ENCODE measurements around the gene VCPKMT.
"Not testable (repeated sequence)": the region's sequence is repeated elsewhere in the genome, so short reads cannot be mapped to it uniquely, and the experiment has no call there.

DNA sequence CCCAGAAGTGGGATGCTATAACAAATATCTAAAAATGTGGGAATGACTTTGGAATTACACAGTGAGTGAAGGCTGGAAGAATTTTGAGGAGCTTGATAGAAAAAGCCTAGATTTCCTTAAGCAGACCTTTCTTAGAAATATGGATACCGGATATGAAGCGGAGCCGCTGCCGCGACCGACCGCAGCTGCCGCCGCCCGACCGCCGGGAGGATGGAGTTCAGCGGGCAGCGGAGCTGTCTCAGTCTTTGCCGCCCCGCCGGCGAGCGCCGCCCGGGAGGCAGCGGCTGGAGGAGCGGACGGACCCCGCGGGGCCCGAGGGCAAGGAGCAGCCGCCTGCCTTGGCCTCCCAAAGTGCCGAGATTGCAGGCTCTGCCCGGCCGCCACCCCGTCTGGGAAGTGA lies 42.7 kb downstream of the VCPKMT start:
- TF ChIP-seq, protein P1, sequence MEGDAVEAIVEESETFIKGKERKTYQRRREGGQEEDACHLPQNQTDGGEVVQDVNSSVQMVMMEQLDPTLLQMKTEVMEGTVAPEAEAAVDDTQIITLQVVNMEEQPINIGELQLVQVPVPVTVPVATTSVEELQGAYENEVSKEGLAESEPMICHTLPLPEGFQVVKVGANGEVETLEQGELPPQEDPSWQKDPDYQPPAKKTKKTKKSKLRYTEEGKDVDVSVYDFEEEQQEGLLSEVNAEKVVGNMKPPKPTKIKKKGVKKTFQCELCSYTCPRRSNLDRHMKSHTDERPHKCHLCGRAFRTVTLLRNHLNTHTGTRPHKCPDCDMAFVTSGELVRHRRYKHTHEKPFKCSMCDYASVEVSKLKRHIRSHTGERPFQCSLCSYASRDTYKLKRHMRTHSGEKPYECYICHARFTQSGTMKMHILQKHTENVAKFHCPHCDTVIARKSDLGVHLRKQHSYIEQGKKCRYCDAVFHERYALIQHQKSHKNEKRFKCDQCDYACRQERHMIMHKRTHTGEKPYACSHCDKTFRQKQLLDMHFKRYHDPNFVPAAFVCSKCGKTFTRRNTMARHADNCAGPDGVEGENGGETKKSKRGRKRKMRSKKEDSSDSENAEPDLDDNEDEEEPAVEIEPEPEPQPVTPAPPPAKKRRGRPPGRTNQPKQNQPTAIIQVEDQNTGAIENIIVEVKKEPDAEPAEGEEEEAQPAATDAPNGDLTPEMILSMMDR (optimal IDR thresholded peaks at IDR 0.05 in 1 of 3, IDR thresholded peaks at IDR 0.05 in 1 of 3, conservative IDR thresholded peaks at IDR 0.05 in 1 of 3; ENCODE audit: extremely low read depth in 1 of 3, insufficient read depth in 2 of 3, low read length in 3 of 3), result not testable (repeated sequence)
- not testable (repeated sequence) for TF ChIP-seq EZH2 (IDR thresholded peaks at IDR 0.05; ENCODE audit: low read length)
